BLaER1 treated with 17β-estradiol and CSF1 and Interleukin-3, amounts not matched to agents 10 nM and 100 nM (cell line): ENCODE measurements around the gene GMDS.

Experiments used
- H3K27ac ChIP-seq, 11 experiments: shearing (Covaris generic); formaldehyde crosslinking; 2 replicates each; pipeline ENCODE4 v1.8.1; 2022
- H3K27me3 ChIP-seq, 11 experiments: shearing (Covaris generic); formaldehyde crosslinking; 2 replicates each; pipeline ENCODE4 v1.8.1; 2022
- H3K36me3 ChIP-seq, 11 experiments: shearing (Covaris generic); formaldehyde crosslinking; 2 replicates each; pipeline ENCODE4 v1.8.1; 2022
- H3K4me1 ChIP-seq, 10 experiments: shearing (Covaris generic); formaldehyde crosslinking; 2 replicates each; pipeline ENCODE4 v1.8.1; 2022
- H3K4me2 ChIP-seq, 11 experiments: shearing (Covaris generic); formaldehyde crosslinking; 2 replicates each; pipeline ENCODE4 v1.8.1; 2022
- H3K4me3 ChIP-seq, 10 experiments: shearing (Covaris generic); formaldehyde crosslinking; 2 replicates each; pipeline ENCODE4 v1.8.1; 2022
- H3K9ac ChIP-seq, 11 experiments: shearing (Covaris generic); formaldehyde crosslinking; 2 replicates each; pipeline ENCODE4 v1.8.1; 2022
- H3K9me3 ChIP-seq, 11 experiments: shearing (Covaris generic); formaldehyde crosslinking; replicated peaks in 1 of 11; 2 replicates each; pipeline ENCODE4 v1.8.1; 2022
- H4K20me1 ChIP-seq, 11 experiments: shearing (Covaris generic); formaldehyde crosslinking; 2 replicates each; pipeline ENCODE4 v1.8.1; 2022
- Cebpa-rat ChIP-seq, 11 experiments: shearing (Covaris generic); IDR thresholded peaks; 2 replicates each; pipeline ENCODE4 v1.8.1; 2022

GMDS gene

DNA sequence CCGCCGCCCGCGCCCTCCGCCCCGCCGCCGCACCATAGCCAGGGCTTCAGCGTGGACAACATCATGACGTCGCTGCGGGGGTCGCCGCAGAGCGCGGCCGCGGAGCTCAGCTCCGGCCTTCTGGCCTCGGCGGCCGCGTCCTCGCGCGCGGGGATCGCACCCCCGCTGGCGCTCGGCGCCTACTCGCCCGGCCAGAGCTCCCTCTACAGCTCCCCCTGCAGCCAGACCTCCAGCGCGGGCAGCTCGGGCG, 634.2 kb downstream of the GMDS start:
- H3K36me3 ChIP-seq = no peaks in the 10 kb centered on the region
- peak overlapping the region; percentile 42 to 67 (median 61) for H3K4me3 ChIP-seq
- H3K9me3 ChIP-seq = peaks cover 0 to 33% (median 16%) of the 10 kb centered on the region in 11 experiments; a peak in 19 of 22 replicates
- peaks cover 100% of the 10 kb centered on the region in 11 experiments for H3K27me3 ChIP-seq
- TF ChIP-seq Cebpa-rat (IDR thresholded peaks at IDR 0.05) = no peak
- H4K20me1 ChIP-seq = peaks cover 0 to 91% (median 77%) of the 10 kb centered on the region in 11 experiments; a peak in 19 of 22 replicates
- peak overlapping the region; percentile 88 to 96 (median 94) for H3K4me2 ChIP-seq
- H3K9ac ChIP-seq = peak overlapping the region in 1 of 11 experiments; percentile 45; a peak in 1 of 22 replicates
- H3K4me1 ChIP-seq = peaks cover 27 to 56% (median 45%) of the 10 kb centered on the region in 10 experiments
- no peak overlapping the region for H3K27ac ChIP-seq

DNA sequence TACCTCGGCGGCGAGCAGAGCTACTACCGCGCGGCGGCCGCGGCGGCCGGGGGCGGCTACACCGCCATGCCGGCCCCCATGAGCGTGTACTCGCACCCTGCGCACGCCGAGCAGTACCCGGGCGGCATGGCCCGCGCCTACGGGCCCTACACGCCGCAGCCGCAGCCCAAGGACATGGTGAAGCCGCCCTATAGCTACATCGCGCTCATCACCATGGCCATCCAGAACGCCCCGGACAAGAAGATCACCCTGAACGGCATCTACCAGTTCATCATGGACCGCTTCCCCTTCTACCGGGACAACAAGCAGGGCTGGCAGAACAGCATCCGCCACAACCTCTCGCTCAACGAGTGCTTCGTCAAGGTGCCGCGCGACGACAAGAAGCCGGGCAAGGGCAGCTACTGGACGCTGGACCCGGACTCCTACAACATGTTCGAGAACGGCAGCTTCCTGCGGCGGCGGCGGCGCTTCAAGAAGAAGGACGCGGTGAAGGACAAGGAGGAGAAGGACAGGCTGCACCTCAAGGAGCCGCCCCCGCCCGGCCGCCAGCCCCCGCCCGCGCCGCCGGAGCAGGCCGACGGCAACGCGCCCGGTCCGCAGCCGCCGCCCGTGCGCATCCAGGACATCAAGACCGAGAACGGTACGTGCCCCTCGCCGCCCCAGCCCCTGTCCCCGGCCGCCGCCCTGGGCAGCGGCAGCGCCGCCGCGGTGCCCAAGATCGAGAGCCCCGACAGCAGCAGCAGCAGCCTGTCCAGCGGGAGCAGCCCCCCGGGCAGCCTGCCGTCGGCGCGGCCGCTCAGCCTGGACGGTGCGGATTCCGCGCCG, 634.7 kb downstream of the GMDS start:
- H3K9ac ChIP-seq = no peak overlapping the region
- no peak for TF ChIP-seq Cebpa-rat (IDR thresholded peaks at IDR 0.05)
- peaks cover 100% of the 10 kb centered on the region in 11 experiments for H3K27me3 ChIP-seq
- H3K36me3 ChIP-seq = no peaks in the 10 kb centered on the region
- no peak overlapping the region for H3K27ac ChIP-seq
- H3K4me3 ChIP-seq = peak overlapping the region; percentile 56 to 73 (median 64); a peak in 19 of 20 replicates
- H3K4me1 ChIP-seq = peaks cover 27 to 61% (median 48%) of the 10 kb centered on the region in 10 experiments
- H3K9me3 ChIP-seq = peaks cover 0 to 33% (median 16%) of the 10 kb centered on the region in 11 experiments; a peak in 19 of 22 replicates
- H3K4me2 ChIP-seq = peak overlapping the region; percentile 88 to 98 (median 96)
- peaks cover 0 to 96% (median 79%) of the 10 kb centered on the region in 11 experiments; a peak in 19 of 22 replicates for H4K20me1 ChIP-seq

DNA sequence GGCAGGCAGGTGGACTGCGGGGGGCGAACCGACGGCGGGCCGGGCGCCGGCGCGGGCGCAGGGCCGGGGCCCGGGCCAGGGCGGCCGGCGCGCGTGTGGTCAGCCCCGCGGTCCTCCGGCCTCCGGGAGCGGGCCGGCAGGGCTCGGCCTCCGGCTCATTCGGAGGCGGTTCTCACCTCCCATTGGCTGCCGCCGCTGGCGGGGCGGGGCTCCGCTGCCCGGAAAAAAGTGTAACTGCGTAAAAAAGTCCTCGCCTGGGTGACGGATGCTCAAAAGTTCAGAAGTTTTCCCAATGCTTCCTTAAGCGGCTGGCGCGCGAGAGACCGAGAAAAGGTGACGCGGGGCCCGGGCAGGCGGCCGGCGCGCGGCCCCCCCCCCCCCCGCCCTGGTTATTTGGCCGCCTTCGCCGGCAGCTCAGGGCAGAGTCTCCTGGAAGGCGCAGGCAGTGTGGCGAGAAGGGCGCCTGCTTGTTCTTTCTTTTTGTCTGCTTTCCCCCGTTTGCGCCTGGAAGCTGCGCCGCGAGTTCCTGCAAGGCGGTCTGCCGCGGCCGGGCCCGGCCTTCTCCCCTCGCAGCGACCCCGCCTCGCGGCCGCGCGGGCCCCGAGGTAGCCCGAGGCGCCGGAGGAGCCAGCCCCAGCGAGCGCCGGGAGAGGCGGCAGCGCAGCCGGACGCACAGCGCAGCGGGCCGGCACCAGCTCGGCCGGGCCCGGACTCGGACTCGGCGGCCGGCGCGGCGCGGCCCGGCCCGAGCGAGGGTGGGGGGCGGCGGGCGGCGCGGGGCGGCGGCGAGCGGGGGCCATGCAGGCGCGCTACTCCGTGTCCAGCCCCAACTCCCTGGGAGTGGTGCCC, 635.5 kb downstream of the GMDS start, which contains the start of gene FOXC1:
FOXC1 (plus strand) TSS at position 268 of the 849 bp plus-strand sequence; CDS start at position 799, 531 bp downstream.
- H3K4me1 ChIP-seq = peaks cover 31 to 69% (median 56%) of the 10 kb centered on the region in 10 experiments
- H3K9ac ChIP-seq = peak within 1 kb of the TSS in 8 of 11 experiments; percentile 7 to 59 (median 40); a peak in 10 of 22 replicates
- H3K27ac ChIP-seq = no peak within 1 kb of the TSS
- H3K36me3 ChIP-seq = no peaks in the 10 kb centered on the region
- H3K4me2 ChIP-seq = peak within 1 kb of the TSS; percentile 87 to 98 (median 96)
- H3K27me3 ChIP-seq = peaks cover 100% of the 10 kb centered on the region in 11 experiments
- TF ChIP-seq Cebpa-rat (IDR thresholded peaks at IDR 0.05) = no peak
- peaks cover 0 to 29% (median 16%) of the 10 kb centered on the region in 11 experiments; a peak in 19 of 22 replicates for H3K9me3 ChIP-seq
- peaks cover 0 to 97% (median 81%) of the 10 kb centered on the region in 11 experiments; a peak in 19 of 22 replicates for H4K20me1 ChIP-seq
- H3K4me3 ChIP-seq = peak within 1 kb of the TSS; percentile 56 to 73 (median 64)

DNA sequence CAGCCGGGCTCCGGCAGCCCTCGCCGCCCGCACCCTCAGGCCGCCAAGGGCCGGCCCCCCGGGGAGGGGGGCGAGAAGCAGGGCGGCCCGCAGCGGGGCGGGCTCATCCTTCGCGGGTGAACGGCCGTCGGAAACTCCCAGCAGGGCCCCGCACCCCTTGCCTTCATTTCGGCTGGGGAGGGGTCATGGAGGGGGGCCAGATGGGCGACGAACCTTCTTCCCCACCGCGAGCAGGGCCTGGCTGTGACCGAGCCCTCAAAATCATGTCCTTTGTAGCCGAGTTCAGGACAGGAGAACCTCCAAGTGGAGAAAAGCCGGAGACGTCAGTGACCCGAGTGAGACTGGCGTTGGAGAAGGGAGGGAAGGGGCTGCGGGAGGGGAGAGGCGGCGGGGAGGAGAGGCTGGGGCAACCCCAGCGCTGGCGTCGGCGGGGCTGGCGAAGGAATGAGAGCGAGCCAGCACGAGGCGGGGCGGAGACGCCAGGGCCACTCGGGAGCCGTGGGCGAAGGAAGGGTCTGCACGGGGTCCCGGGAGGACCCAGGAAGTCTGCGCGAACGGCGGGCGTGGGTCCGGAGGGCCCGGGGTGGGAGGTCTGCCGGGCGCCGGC, 636.3 kb downstream of the GMDS start:
- Histone ChIP-seq H3K27me3 (peaks cover 100% of the 10 kb centered on the region in 11 experiments), H3K9me3 (peaks cover 0 to 22% (median 14%) of the 10 kb centered on the region in 11 experiments; a peak in 19 of 22 replicates), H3K4me3 (peak overlapping the region; percentile 56 to 73 (median 64)), H3K4me2 (peak overlapping the region; percentile 87 to 98 (median 96)), H3K36me3 (no peaks in the 10 kb centered on the region), H3K4me1 (peaks cover 38 to 73% (median 61%) of the 10 kb centered on the region in 10 experiments), H4K20me1 (peaks cover 0 to 96% (median 82%) of the 10 kb centered on the region in 11 experiments; a peak in 19 of 22 replicates), H3K27ac (no peak overlapping the region), H3K9ac (peak overlapping the region in 8 of 11 experiments; percentile 7 to 59 (median 40); a peak in 10 of 22 replicates)
- TF ChIP-seq Cebpa-rat (IDR thresholded peaks at IDR 0.05) = no peak

DNA sequence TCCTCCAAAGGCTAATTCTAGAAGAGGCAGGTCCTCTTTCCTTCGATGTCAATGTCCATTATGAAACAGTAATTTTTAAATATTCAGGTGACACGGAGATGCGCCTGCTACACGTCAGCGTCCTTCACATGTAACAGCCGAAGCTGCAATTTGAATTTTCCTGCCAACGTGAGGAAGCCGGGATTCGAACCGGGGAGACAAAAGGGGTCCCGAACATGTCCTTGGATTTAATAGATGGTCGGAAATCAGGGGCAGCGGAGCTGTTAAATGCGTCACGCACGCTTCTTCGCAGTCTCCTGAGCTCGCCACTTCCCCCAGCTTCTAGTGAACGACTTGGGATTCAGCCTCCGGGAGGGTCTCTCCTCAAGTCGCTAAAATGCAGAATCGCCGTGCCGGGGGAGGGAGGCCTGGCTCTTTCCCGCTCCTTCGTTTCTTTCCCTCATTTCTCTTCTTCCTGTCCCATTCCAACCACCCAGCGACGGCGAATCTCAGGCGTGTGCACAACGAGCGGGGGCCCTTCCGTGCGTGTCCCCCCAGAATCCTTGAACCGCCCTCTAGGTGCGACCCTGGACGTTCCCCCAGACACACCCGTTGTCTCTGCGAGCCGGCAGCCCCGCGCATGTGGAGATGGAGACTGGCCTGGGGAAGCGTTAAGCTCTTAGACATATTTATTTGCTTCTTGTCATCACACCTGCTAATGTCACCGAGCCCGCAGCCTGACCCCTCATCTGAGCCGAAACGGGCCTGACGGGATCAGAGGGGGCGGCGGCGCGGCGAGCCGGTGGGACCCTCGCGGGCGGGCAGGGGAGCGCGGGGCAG, 637.0 kb downstream of the GMDS start:
- Histone ChIP-seq H3K9ac (peak overlapping the region in 1 of 11 experiments; percentile 59; a peak in 1 of 22 replicates), H3K4me2 (peak overlapping the region; percentile 87 to 98 (median 96)), H3K9me3 (peaks cover 0 to 15% (median 13%) of the 10 kb centered on the region in 11 experiments; a peak in 17 of 22 replicates), H3K4me1 (peaks cover 40 to 72% (median 61%) of the 10 kb centered on the region in 10 experiments), H3K36me3 (no peaks in the 10 kb centered on the region), H4K20me1 (peaks cover 0 to 95% (median 79%) of the 10 kb centered on the region in 11 experiments; a peak in 19 of 22 replicates), H3K27me3 (peaks cover 100% of the 10 kb centered on the region in 11 experiments), H3K4me3 (peak overlapping the region; percentile 56 to 73 (median 64); a peak in 19 of 20 replicates), H3K27ac (no peak overlapping the region)
- no peak for TF ChIP-seq Cebpa-rat (IDR thresholded peaks at IDR 0.05)

DNA sequence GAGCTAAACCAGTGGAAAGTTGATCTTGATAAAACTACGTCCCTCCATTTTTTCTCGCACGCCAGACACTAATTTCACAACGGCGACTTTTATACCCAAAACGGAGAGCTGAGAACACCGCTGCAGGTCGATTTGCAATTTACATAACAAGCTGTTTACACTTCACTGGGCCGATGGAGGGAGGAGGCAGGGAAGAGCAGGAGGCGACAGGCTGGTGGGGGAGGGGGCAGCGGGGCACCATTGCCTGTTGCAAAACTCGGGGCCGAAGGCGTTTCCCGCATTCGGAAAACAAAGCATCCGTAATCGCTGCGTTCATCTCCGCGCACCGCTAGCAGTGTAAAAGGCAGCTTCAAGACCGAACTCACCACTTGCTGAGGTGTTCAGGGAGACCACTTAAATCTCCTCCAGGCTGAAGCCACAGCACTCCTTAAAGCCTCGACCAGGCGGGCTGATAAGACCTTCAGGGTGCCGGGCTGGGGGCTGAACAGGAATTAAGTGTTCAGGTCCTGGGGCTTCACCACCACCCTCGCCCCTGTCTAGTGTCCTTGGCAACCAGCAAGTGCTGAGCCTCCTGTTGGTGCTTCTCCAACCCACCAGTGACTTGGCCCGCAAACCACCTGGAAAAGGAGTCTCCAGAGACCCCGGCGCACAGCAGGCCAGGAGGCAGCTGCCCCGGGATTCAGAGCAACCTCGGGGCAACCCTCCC, 637.7 kb downstream of the GMDS start:
- H3K27ac ChIP-seq = no peak overlapping the region
- H4K20me1 ChIP-seq = peaks cover 0 to 88% (median 78%) of the 10 kb centered on the region in 11 experiments; a peak in 19 of 22 replicates
- H3K9ac ChIP-seq = no peak overlapping the region
- H3K36me3 ChIP-seq = no peaks in the 10 kb centered on the region
- peak overlapping the region in 9 of 11 experiments; percentile 1 to 59 (median 32); a peak in 11 of 22 replicates for H3K4me2 ChIP-seq
- TF ChIP-seq Cebpa-rat (IDR thresholded peaks at IDR 0.05) = no peak
- peaks cover 0 to 15% (median 13%) of the 10 kb centered on the region in 11 experiments; a peak in 17 of 22 replicates for H3K9me3 ChIP-seq
- H3K4me1 ChIP-seq = peaks cover 40 to 72% (median 61%) of the 10 kb centered on the region in 10 experiments
- H3K4me3 ChIP-seq = peak overlapping the region in 1 of 10 experiments; percentile 14; a peak in 1 of 20 replicates
- H3K27me3 ChIP-seq = peaks cover 100% of the 10 kb centered on the region in 11 experiments
